Spleen (tissue), 11 donors: ENCODE measurements around the gene MYCBPAP. TPM values are rescaled to one million over a fixed set of nuclear protein-coding genes. Genes with fewer than 3 reads are reported as not detected.

Source experiments
- DNase-seq: peaks from one replicate; pipeline ENCODE4 v3.0.0-alpha.2; 2020
- H3K27ac ChIP-seq, 8 donors: fragments of 200-600 bp; sonication (generic) in 7 of 8; 1 replicate in 4 of 8; 2 replicates in 4 of 8; pipeline versions ENCODE4 v1.5.0 to v1.8.0; 2016 to 2021; ENCODE audit warnings: inconsistent platforms in 4 of 8, mild to moderate bottlenecking in 4 of 8, moderate library complexity in 1 of 8
- H3K27me3 ChIP-seq, 7 donors: fragments of 200-600 bp; sonication (generic) in 6 of 7; replicated peaks in 1 of 7; 1 replicate in 4 of 7; 2 replicates in 3 of 7; pipeline versions ENCODE4 v1.5.0 to v1.8.0; 2016 to 2021; ENCODE audit warnings: inconsistent platforms in 3 of 7, mild to moderate bottlenecking in 1 of 7
- H3K36me3 ChIP-seq, 6 donors: fragments of 200-600 bp; sonication (generic) in 5 of 6; 1 replicate in 4 of 6; 2 replicates in 2 of 6; pipeline versions ENCODE4 v1.5.0 to v1.8.0; 2016 to 2021; ENCODE audit warnings: inconsistent platforms in 2 of 6
- H3K4me1 ChIP-seq, 6 donors: fragments of 200-600 bp; sonication (generic) in 5 of 6; 1 replicate in 3 of 6; 2 replicates in 3 of 6; pipeline versions ENCODE4 v1.5.0 to v1.8.0; 2016 to 2021; ENCODE audit warnings: inconsistent platforms in 3 of 6
- H3K4me3 ChIP-seq, 8 donors: fragments of 200-600 bp; sonication (generic) in 7 of 8; 1 replicate in 4 of 8; 2 replicates in 4 of 8; pipeline versions ENCODE4 v1.5.0 to v1.8.0; 2016 to 2021; ENCODE audit warnings: inconsistent platforms in 4 of 8, mild to moderate bottlenecking in 4 of 8, moderate library complexity in 2 of 8
- H3K9me3 ChIP-seq, 8 donors: fragments of 200-600 bp; sonication (generic) in 7 of 8; 1 replicate in 4 of 8; 2 replicates in 4 of 8; pipeline versions ENCODE4 v1.5.0 to v1.8.0; 2016 to 2021; ENCODE audit warnings: inconsistent platforms in 4 of 8
- POLR2A ChIP-seq, 3 donors: fragments of 450-650 bp; IDR thresholded peaks; one replicate each; pipeline ENCODE4 v1.5.1; 2017; ENCODE audit warnings: antibody characterized with exemption in 3 of 3, mild to moderate bottlenecking in 1 of 3
- POLR2AphosphoS5 ChIP-seq, 3 donors: sonication (generic); formaldehyde crosslinking; IDR thresholded peaks; one replicate each; pipeline ENCODE4 v1.5.1; 2017; ENCODE audit warnings: antibody characterized with exemption in 3 of 3
- WGBS, 5 donors: extraction: QIAGEN DNeasy Blood & Tissue Kit in 3 of 5; methylation state at CpG; one replicate each; pipeline versions ENCODE4 v1.1.5 to v1.1.7; 2013 to 2018; 5-methylcytosine and 5-hydroxymethylcytosine counted together
- intact Hi-C: fragments of 100-400 bp; cut with DNase I; formaldehyde crosslinking; loops from one replicate; pipeline ENCODE4 v1.15.0; 2023; ENCODE audit warnings: low total_unique reads
- polyA plus RNA-seq, 3 donors: library from polyadenylated mRNA; stranded (reverse); fragments of 200-250 nt; gene quantifications; one replicate each; pipeline ENCODE4 v1.2.1, GENCODE V29; 2013
- total RNA-seq, 7 donors: library from RNA; depleted of rRNA in 3 of 7; stranded (reverse); fragments of >200 nt in 3 of 7; fragmentation: NEBNext Ultra II Directional in 4 of 7; extraction: Animal tissue kit (Norgen Biotek cat#: 25700) in 4 of 7; gene quantifications; one replicate each; pipeline versions ENCODE4 v1.1.0 to v1.2.1, GENCODE V29; 2016 to 2021
- TF ChIP-seq, protein P1 (sequence below), 11 experiments: fragments of 200-600 bp in 7 of 11; fragments of 450-650 bp in 4 of 11; sonication (generic) in 4 of 11; IDR thresholded peaks in 8 of 11; conservative IDR thresholded peaks in 3 of 11; 1 replicate in 7 of 11; 2 replicates in 4 of 11; pipeline versions ENCODE4 v1.4.0 to v1.8.0; 2016 to 2021; ENCODE audit warnings: antibody characterized with exemption in 11 of 11, inconsistent platforms in 4 of 11, mild to moderate bottlenecking in 1 of 11
- donor health status: healthy with polysubstance abuse.
- donor health status: DM: no; HTN: no; CAD: no; lungs with moderate emphysema.
- donor health status: DM: no; HTN: no; CAD: no.
- donor health status: Bipolar disorder and iron deficiency.
- donor health status: healthy.
- donor health status: DM: no; HTN: no; CAD: no.
- donor health status: DM: yes; HTN: yes; CAD: no.

MYCBPAP gene
- total and polyA plus RNA-seq, 10 donors: 0.15 to 2.8 (median 0.84) TPM

DNA sequence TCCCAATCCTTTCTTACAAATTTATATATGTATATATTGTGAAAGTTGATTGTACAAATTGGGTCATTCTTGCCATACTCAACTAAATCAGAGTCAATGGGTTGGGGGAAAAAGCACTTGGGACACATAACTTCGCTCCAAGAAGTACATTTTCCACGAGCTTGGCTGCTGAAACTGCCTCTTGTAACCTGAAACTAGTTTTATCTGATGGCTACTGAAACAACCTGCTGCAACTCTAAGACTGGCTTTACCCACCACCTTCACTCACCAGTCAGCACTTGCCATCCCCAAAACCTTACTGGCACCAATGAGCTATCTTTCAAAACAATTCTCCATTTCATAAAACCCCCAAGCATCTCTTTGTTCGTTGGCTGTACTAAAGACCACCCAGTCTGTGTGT is 14.5 kb upstream of the MYCBPAP start:
- H3K36me3 ChIP-seq: no peaks in the 10 kb centered on the region
- H3K4me1 ChIP-seq: no peaks in the 10 kb centered on the region
- intact Hi-C loops: no loop called here
- DNase-seq: no peak
- H3K4me3 ChIP-seq: no peak overlapping the region
- no peak overlapping the region for H3K27ac ChIP-seq
- WGBS, 5 donors: 65 to 81% (median 70%) methylated on average over 3 of the region's 3 CpGs
- no peaks in the 10 kb centered on the region for H3K9me3 ChIP-seq
- no peaks in the 10 kb centered on the region for H3K27me3 ChIP-seq
- TF ChIP-seq POLR2A (IDR thresholded peaks at IDR 0.05): no peak
- TF ChIP-seq, protein P1, sequence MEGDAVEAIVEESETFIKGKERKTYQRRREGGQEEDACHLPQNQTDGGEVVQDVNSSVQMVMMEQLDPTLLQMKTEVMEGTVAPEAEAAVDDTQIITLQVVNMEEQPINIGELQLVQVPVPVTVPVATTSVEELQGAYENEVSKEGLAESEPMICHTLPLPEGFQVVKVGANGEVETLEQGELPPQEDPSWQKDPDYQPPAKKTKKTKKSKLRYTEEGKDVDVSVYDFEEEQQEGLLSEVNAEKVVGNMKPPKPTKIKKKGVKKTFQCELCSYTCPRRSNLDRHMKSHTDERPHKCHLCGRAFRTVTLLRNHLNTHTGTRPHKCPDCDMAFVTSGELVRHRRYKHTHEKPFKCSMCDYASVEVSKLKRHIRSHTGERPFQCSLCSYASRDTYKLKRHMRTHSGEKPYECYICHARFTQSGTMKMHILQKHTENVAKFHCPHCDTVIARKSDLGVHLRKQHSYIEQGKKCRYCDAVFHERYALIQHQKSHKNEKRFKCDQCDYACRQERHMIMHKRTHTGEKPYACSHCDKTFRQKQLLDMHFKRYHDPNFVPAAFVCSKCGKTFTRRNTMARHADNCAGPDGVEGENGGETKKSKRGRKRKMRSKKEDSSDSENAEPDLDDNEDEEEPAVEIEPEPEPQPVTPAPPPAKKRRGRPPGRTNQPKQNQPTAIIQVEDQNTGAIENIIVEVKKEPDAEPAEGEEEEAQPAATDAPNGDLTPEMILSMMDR (IDR thresholded peaks at IDR 0.05 in 8 of 11, conservative IDR thresholded peaks at IDR 0.05 in 3 of 11): no peak
- no peak for TF ChIP-seq POLR2AphosphoS5 (IDR thresholded peaks at IDR 0.05)

DNA sequence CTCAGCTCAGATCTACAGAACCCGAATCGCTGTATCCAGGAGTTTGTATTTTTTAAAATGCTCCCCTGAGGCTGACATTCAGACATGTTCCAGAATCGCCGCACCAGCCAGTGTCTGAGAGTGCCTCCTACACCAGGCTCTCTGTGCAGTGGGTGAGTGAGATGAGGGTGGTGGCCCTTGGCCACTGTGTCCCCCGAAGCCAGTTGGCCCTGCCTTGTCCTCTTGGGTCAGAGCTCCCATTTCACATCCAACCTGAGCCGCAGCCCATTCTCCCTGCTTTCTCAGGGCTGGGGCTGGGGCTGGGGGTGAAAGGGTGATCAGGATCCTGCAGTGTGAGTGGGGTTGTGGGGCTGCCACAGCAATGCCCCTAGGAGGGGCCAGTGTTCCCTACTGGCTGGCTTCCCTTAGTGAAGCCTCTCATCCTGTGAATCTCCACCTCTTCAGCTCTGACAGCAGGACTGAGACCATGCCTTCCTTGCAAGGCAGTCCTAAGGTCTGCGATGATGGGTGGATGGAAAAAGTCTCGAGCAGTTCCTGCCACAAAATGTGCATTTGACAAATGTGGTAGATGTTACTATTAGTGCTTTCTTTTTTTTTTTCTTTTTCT is 12.9 kb upstream of the MYCBPAP start:
- WGBS, 5 donors: 83 to 90% (median 89%) methylated on average over 8 of the region's 8 CpGs
- intact Hi-C loops: no loop called here
- no peak for DNase-seq
- no peaks in the 10 kb centered on the region for H3K9me3 ChIP-seq
- no peaks in the 10 kb centered on the region for H3K27me3 ChIP-seq
- H3K4me3 ChIP-seq: no peak overlapping the region
- no peak overlapping the region for H3K27ac ChIP-seq
- H3K36me3 ChIP-seq: no peaks in the 10 kb centered on the region
- TF ChIP-seq POLR2A (IDR thresholded peaks at IDR 0.05) (no peak), POLR2AphosphoS5 (IDR thresholded peaks at IDR 0.05) (no peak)
- TF ChIP-seq, protein P1 (IDR thresholded peaks at IDR 0.05 in 8 of 11, conservative IDR thresholded peaks at IDR 0.05 in 3 of 11): no peak
- H3K4me1 ChIP-seq: no peaks in the 10 kb centered on the region

DNA sequence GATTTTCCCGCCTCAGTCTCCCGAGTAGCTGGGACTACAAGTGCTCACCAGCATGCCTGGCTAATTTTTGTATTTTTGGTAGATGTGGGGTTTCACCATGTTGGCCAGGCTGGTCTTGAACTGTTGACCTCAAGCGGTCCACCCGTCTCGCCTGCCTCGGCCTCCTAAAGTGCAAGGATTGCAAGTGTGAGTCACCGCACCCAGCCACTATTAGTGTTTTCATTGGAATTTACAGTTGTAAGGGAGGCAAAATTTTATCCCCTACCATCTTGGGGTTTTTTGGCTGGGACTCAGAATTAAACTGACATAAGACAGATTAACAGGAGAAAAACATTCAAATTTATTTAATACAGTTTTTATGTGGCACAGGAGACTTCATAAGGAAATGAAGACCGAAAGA is 12.3 kb upstream of the MYCBPAP start:
- Histone ChIP-seq H3K27me3 (no peaks in the 10 kb centered on the region), H3K4me3 (no peak overlapping the region), H3K4me1 (no peaks in the 10 kb centered on the region), H3K27ac (no peak overlapping the region), H3K9me3 (no peaks in the 10 kb centered on the region), H3K36me3 (no peaks in the 10 kb centered on the region)
- intact Hi-C loops: no loop called here
- WGBS, 5 donors: 90 to 96% (median 94%) methylated on average over 8 of the region's 8 CpGs
- TF ChIP-seq POLR2AphosphoS5 (IDR thresholded peaks at IDR 0.05) (no peak), POLR2A (IDR thresholded peaks at IDR 0.05) (no peak)
- TF ChIP-seq, protein P1 (IDR thresholded peaks at IDR 0.05 in 8 of 11, conservative IDR thresholded peaks at IDR 0.05 in 3 of 11): no peak
- DNase-seq: no peak

DNA sequence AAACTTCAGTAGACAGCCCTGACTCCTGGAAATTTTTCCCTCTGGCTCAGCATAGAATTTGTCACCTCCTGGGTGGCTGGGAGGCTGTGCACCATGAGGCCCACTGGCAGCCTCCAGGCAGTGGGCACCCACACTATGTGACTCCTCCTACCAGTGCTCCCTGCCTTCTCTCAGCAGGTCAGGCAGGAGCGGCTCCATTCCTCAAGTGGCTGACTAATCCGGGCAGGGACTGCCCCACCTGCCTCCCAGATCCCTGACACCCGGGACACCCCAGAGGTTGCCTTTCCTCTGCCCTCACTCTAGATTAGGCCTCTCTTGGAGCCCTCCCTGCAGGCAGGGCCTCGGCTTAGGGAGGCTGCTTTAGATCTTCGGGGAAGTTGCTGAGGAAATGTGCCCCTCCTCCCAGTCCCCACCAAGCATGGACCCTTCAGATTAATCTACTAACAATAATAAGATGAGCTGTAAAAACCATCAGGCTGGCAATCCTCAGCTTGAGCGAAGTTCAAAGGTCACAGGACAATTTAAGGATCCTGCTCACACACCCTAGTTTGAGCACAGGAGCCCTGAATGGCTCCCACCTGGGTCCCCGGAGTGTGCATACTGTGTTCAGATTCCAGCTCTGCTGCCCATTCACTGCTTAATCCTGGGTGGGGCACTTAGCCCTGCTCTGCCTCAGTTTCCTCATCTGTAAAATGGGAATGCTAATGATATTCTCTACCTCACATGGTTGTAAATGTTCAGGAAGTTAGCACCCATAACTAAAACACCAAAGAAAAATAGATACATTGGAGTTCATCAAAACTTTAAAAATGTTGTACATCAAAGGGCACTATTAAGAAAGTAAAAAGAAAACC is 10.0 kb upstream of the MYCBPAP start:
- Histone ChIP-seq H3K27me3 (no peaks in the 10 kb centered on the region), H3K4me3 (no peak overlapping the region), H3K9me3 (no peaks in the 10 kb centered on the region), H3K36me3 (no peaks in the 10 kb centered on the region), H3K4me1 (no peaks in the 10 kb centered on the region), H3K27ac (no peak overlapping the region)
- WGBS, 5 donors: 69 to 87% (median 80%) methylated on average over 6 to 7 of the region's 7 CpGs
- TF ChIP-seq POLR2A (IDR thresholded peaks at IDR 0.05) (no peak), POLR2AphosphoS5 (IDR thresholded peaks at IDR 0.05) (no peak)
- TF ChIP-seq, protein P1 (IDR thresholded peaks at IDR 0.05 in 8 of 11, conservative IDR thresholded peaks at IDR 0.05 in 3 of 11): no peak
- intact Hi-C loops: no loop called here
- no peak for DNase-seq
